GDM1 (cell line): ENCODE measurements around the gene P3H4.

Source experiments
- DNase-seq: peaks from one replicate; lab custom pipeline; 2025; lab: John Stamatoyannopoulos, UW

Gene P3H4

GRCh38 chr17:41769985-41770384, 41.8 kb downstream of the P3H4 start:
- no peak for DNase-seq

GRCh38 chr17:41769346-41769862, 42.3 kb downstream of the P3H4 start:
- no peak for DNase-seq

- no peak for DNase-seq
These were observed 43.0 kb downstream of the P3H4 start for GRCh38 chr17:41768682-41769288.

- no peak for DNase-seq
These were observed 44.3 kb downstream of the P3H4 start for GRCh38 chr17:41767324-41768042.

- DNase-seq: no peak
These were observed 45.6 kb downstream of the P3H4 start for GRCh38 chr17:41766135-41766534.

GRCh38 chr17:41763327-41763726, 48.4 kb downstream of the P3H4 start:
- DNase-seq: no peak

GRCh38 chr17:41762841-41763240, 48.9 kb downstream of the P3H4 start:
- DNase-seq: no peak

- DNase-seq: no peak
These were observed 49.4 kb downstream of the P3H4 start for GRCh38 chr17:41762391-41762790.

GRCh38 chr17:41760878-41761277, 50.9 kb downstream of the P3H4 start:
- DNase-seq: no peak

GRCh38 chr17:41758601-41759000, 53.1 kb downstream of the P3H4 start:
- DNase-seq: no peak

GRCh38 chr17:41754066-41754465, 57.7 kb downstream of the P3H4 start:
- DNase-seq: no peak
